K562 (cell line): Measurements from ENCODE around the gene MMP19. TPM values are rescaled to one million over a fixed set of nuclear protein-coding genes. Genes with fewer than 3 reads are reported as not detected.

Source experiments
- CBFA2T3 ChIP-seq: fragments of 450-650 bp; IDR thresholded peaks from 2 replicates; pipeline ENCODE4 v1.6.1; 2017
- ETV6 ChIP-seq, 3 experiments: fragments of 150-350 bp in 1 of 3; sonication (generic) in 1 of 3; formaldehyde crosslinking in 1 of 3; IDR thresholded peaks; 2 replicates each; pipeline versions ENCODE4 v1.6.1 to v1.8.0; 2014 to 2022; ENCODE audit warnings: borderline replicate concordance in 2 of 3, low read depth in 2 of 3, antibody characterized with exemption in 1 of 3, low read length in 1 of 3, mild to moderate bottlenecking in 1 of 3, missing genetic modification reagents in 1 of 3
- EWSR1 ChIP-seq: fragments of 450-650 bp; IDR thresholded peaks from 2 replicates; pipeline ENCODE4 v1.6.1; 2018; ENCODE audit warnings: borderline replicate concordance, mild to moderate bottlenecking, low read depth, moderate library complexity; ENCODE audit not compliant: partially characterized antibody
- GABPA ChIP-seq: fragments of 200-800 bp; sonication (Bioruptor generic); conservative IDR thresholded peaks from 2 replicates; pipeline ENCODE4 v1.6.1; 2016; ENCODE audit warnings: low read depth, missing genetic modification characterization, missing compliant biosample characterization
- GATAD2B ChIP-seq: fragments of 450-650 bp; IDR thresholded peaks from 2 replicates; pipeline ENCODE4 v1.6.1; 2017; ENCODE audit warnings: mild to moderate bottlenecking, borderline replicate concordance
- HLTF ChIP-seq: fragments of 450-650 bp; IDR thresholded peaks from 2 replicates; pipeline ENCODE4 v1.6.1; 2016
- ILF3 ChIP-seq: fragments of 450-650 bp; IDR thresholded peaks from 2 replicates; pipeline ENCODE4 v1.6.1; 2018; ENCODE audit warnings: antibody characterized with exemption, mild to moderate bottlenecking, moderate library complexity, borderline replicate concordance
- KLF10 ChIP-seq: fragments of 250-450 bp; sonication (Bioruptor Pico); IDR thresholded peaks from 2 replicates; pipeline ENCODE4 v1.6.1; 2021; ENCODE audit warnings: matching md5 sums
- NCOR1 ChIP-seq: fragments of 450-650 bp; IDR thresholded peaks from 2 replicates; pipeline ENCODE4 v1.6.1; 2016; ENCODE audit warnings: mild to moderate bottlenecking, moderate library complexity
- POLR2H ChIP-seq: IDR thresholded peaks from 2 replicates; pipeline ENCODE4 v1.6.1; 2016; ENCODE audit warnings: missing genetic modification characterization, low read depth, mild to moderate bottlenecking, control low read depth, missing compliant biosample characterization, moderate library complexity
- PPARD ChIP-seq: fragments of 250-450 bp; sonication (Bioruptor Pico); IDR thresholded peaks from 2 replicates; pipeline ENCODE4 v1.8.0; 2022; ENCODE audit warnings: inconsistent platforms, mild to moderate bottlenecking, moderate library complexity
- RHOXF2B ChIP-seq: fragments of 250-450 bp; sonication (Bioruptor Pico); conservative IDR thresholded peaks from 2 replicates; pipeline ENCODE4 v1.5.1; 2021
- SAFB ChIP-seq: fragments of 200-400 bp; formaldehyde crosslinking; IDR thresholded peaks from 2 replicates; pipeline ENCODE4 v1.6.1; 2017; ENCODE audit warnings: low read depth, low read length, borderline replicate concordance
- polyA plus RNA-seq, 8 experiments: library from polyadenylated mRNA; depleted of rRNA in 4 of 8; stranded (reverse) in 5 of 8; unstranded in 3 of 8; fragments of >200 nt; fragmentation: Nextera tagmentation in 2 of 8; fragmentation: Illumina TruSeq in 1 of 8; extraction: Ambion mirVana in 2 of 8; extraction: Trizol in 1 of 8; gene quantifications; 2 replicates each; pipeline versions ENCODE4 v1.2.1 to v1.2.3, GENCODE V29; 2011 to 2014; ENCODE audit warnings: inconsistent platforms in 1 of 8, missing spikeins in 1 of 8
- total RNA-seq, 7 experiments: library from RNA; depleted of rRNA in 6 of 7; stranded (reverse); fragments of >200 nt in 6 of 7; fragmentation: Illumina TruSeq in 2 of 7; extraction: Trizol in 2 of 7; gene quantifications; 2 replicates each; pipeline versions ENCODE4 v1.2.1 to v1.2.3, GENCODE V29; 2011 to 2021; ENCODE audit warnings: low replicate concordance in 1 of 7
- TF ChIP-seq, protein P1 (sequence below): IDR thresholded peaks from 3 replicates; pipeline ENCODE4 v1.6.1; 2011; ENCODE audit warnings: borderline replicate concordance, mild to moderate bottlenecking, moderate library complexity; ENCODE audit not compliant: insufficient read length; ENCODE audit errors: extremely low read depth
- TF ChIP-seq, protein P2 (sequence below): sonication (generic); formaldehyde crosslinking; IDR thresholded peaks from 2 replicates; pipeline ENCODE4 v1.8.0; 2022; ENCODE audit warnings: missing genetic modification reagents, mild to moderate bottlenecking, moderate library complexity, borderline replicate concordance

Gene MMP19
- total and polyA plus RNA-seq, 9 of the 15 experiments (the other 6 are each of a cell fraction or from before 2014, with no cell fraction given): 0.14 to 1.6 (median 0.66) TPM

DNA sequence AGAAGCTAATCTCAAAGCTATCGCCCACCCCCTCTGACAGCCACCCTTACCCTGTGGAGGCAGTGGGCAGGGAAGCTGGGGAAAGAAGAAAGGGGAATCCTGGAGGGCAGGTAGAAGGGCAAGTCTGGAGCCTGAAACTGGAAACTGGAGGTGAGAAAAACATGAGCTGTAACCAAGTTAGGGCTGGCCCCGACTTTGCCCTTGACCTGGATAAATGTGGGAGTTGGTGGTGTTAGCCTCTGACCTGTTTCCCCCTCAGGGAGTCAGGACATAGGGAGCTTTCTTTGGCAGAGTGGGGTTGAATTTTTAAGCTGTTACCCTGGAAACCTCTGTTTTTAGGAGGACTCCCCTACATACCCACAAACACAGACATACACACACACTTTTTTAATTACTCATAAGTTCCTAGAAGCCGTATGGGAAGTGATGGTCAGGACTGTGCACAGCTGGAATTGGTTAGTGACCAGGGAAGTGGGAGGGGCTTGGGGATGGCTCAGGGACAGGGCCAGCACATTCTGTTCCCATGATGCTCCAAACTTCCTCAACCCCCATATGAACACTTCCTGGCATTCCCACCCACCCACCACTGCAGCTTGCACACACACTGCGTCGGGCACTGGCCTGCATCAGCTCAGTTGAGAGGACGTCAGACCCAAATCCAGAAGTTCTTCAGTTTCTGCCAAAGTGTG is 5.0 kb upstream of the MMP19 start (continued):
- TF ChIP-seq, protein P1, sequence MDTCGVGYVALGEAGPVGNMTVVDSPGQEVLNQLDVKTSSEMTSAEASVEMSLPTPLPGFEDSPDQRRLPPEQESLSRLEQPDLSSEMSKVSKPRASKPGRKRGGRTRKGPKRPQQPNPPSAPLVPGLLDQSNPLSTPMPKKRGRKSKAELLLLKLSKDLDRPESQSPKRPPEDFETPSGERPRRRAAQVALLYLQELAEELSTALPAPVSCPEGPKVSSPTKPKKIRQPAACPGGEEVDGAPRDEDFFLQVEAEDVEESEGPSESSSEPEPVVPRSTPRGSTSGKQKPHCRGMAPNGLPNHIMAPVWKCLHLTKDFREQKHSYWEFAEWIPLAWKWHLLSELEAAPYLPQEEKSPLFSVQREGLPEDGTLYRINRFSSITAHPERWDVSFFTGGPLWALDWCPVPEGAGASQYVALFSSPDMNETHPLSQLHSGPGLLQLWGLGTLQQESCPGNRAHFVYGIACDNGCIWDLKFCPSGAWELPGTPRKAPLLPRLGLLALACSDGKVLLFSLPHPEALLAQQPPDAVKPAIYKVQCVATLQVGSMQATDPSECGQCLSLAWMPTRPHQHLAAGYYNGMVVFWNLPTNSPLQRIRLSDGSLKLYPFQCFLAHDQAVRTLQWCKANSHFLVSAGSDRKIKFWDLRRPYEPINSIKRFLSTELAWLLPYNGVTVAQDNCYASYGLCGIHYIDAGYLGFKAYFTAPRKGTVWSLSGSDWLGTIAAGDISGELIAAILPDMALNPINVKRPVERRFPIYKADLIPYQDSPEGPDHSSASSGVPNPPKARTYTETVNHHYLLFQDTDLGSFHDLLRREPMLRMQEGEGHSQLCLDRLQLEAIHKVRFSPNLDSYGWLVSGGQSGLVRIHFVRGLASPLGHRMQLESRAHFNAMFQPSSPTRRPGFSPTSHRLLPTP: no peak
- TF ChIP-seq ILF3 (no peak), NCOR1 (no peak), RHOXF2B (CRISPR knock-in tag) (no peak), KLF10 (CRISPR knock-in tag) (no peak), POLR2H (tag) (no peak), CBFA2T3 (no peak), HLTF (no peak), EWSR1 (no peak), PPARD (no peak), ETV6 (IDR thresholded peaks at IDR 0.05; ENCODE audit: borderline replicate concordance in 1 of 2, low read depth in 2 of 2, low read length in 1 of 2) (no peak), ETV6 (CRISPR knock-in tag; IDR thresholded peaks at IDR 0.05; ENCODE audit: borderline replicate concordance) (no peak), GABPA (tag) (no peak), GATAD2B (no peak), SAFB (no peak)
- TF ChIP-seq, protein P2, sequence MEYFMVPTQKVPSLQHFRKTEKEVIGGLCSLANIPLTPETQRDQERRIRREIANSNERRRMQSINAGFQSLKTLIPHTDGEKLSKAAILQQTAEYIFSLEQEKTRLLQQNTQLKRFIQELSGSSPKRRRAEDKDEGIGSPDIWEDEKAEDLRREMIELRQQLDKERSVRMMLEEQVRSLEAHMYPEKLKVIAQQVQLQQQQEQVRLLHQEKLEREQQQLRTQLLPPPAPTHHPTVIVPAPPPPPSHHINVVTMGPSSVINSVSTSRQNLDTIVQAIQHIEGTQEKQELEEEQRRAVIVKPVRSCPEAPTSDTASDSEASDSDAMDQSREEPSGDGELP (CRISPR knock-in tag): peak; percentile 84
